Body of pancreas (tissue), 4 donors: Measurements from ENCODE around the gene CCDC200. TPM values are rescaled to one million over a fixed set of nuclear protein-coding genes. Genes with fewer than 3 reads are reported as not detected.
A peak's percentile ranks its signal among the peaks of the same experiment; 100 is the strongest.
"Not testable (repeated sequence)": the region's sequence is repeated elsewhere in the genome, so short reads cannot be mapped to it uniquely, and the experiment has no call there.

Experiments used
- ATAC-seq: fragments of 150-250 bp; one replicate; pipeline ENCODE4 v1.9.1; 2016
- DNase-seq, 4 donors: peaks; one replicate each; pipeline ENCODE4 v3.0.0-alpha.2; 2019
- H3K27ac ChIP-seq, 4 donors: fragments of 200-600 bp; sonication (generic); 1 replicate in 3 of 4; 2 replicates in 1 of 4; pipeline versions ENCODE4 v1.5.1 to v1.6.1; 2016 to 2019; ENCODE audit warnings: mild to moderate bottlenecking in 1 of 4, mixed read lengths in 1 of 4, moderate library complexity in 1 of 4
- H3K27me3 ChIP-seq, 2 donors: fragments of 200-600 bp; sonication (generic); one replicate each; pipeline ENCODE4 v1.6.0; 2016; ENCODE audit warnings: mild to moderate bottlenecking in 1 of 2
- H3K36me3 ChIP-seq, 2 donors: fragments of 200-600 bp; sonication (generic); replicated peaks in 1 of 2; 2 replicates each; pipeline ENCODE4 v1.5.1; 2016; ENCODE audit warnings: low read depth in 2 of 2; ENCODE audit not compliant: insufficient read depth in 1 of 2
- H3K4me1 ChIP-seq: fragments of 200-600 bp; sonication (generic); one replicate; pipeline ENCODE4 v1.6.0; 2016
- H3K4me3 ChIP-seq, 2 donors: fragments of 200-600 bp; sonication (generic); 1 replicate in 1 of 2; 2 replicates in 1 of 2; pipeline ENCODE4 v1.5.1; 2016 to 2019
- H3K9me3 ChIP-seq, 3 donors: fragments of 200-600 bp; sonication (generic); 1 replicate in 2 of 3; 2 replicates in 1 of 3; pipeline ENCODE4 v1.5.1; 2016
- CTCF ChIP-seq, 7 experiments: fragments of 450-650 bp in 4 of 7; fragments of 200-600 bp in 3 of 7; sonication (generic) in 3 of 7; IDR thresholded peaks; one replicate each; pipeline ENCODE4 v1.5.1; 2016 to 2019; ENCODE audit warnings: antibody characterized with exemption in 7 of 7
- POLR2A ChIP-seq, 3 donors: fragments of 450-650 bp; IDR thresholded peaks; one replicate each; pipeline ENCODE4 v1.6.1; 2016; ENCODE audit warnings: antibody characterized with exemption in 3 of 3, mild to moderate bottlenecking in 2 of 3
- WGBS, 2 donors: methylation state at CpG; one replicate each; pipeline ENCODE4 v1.1.5; 2017; 5-methylcytosine and 5-hydroxymethylcytosine counted together
- intact Hi-C: fragments of 100-400 bp; cut with DNase I; formaldehyde crosslinking; loops from one replicate; pipeline ENCODE4 v1.15.1; 2023
- total RNA-seq, 2 donors: library from RNA; depleted of rRNA; stranded (reverse); fragments of >200 nt; gene quantifications; one replicate each; pipeline ENCODE4 v1.1.0, GENCODE V29; 2016

The CCDC200 gene
- total RNA-seq, 2 donors from 2014 or later, result not detected

GRCh38 chr17:43231205-43232020 is 3.0 kb upstream of the CCDC200 start:
- H3K27me3 ChIP-seq, H3K4me3 ChIP-seq, intact Hi-C loops, H3K9me3 ChIP-seq, H3K36me3 ChIP-seq, H3K4me1 ChIP-seq: not testable (repeated sequence)
- WGBS, 2 donors, result 19 to 69% methylated on average over 8 to 23 of the region's 40 CpGs
- ATAC-seq (peak; percentile 74), DNase-seq (peak in 1 of 4 donors; percentile 8)
- peak in 1 of 3 donors; percentile 58 for TF ChIP-seq POLR2A (IDR thresholded peaks at IDR 0.05)
- peak overlapping the region in 2 of 4 donors; percentile 0 to 15 for H3K27ac ChIP-seq

- WGBS, 2 donors, result 90 to 96% methylated on average over 7 of the region's 7 CpGs
Measured at GRCh38 chr17:43226393-43226792, 2.0 kb downstream of the CCDC200 start.

GRCh38 chr17:43224146-43224705 is 4.2 kb downstream of the CCDC200 start:
- Histone ChIP-seq H3K4me1 (no peaks in the 10 kb centered on the region), H3K27me3 (no peaks in the 10 kb centered on the region), H3K9me3 (no peaks in the 10 kb centered on the region), H3K4me3 (no peak overlapping the region), H3K27ac (no peak overlapping the region), H3K36me3 (no peaks in the 10 kb centered on the region)
- no peak for ATAC-seq
- DNase-seq, result peak in 1 of 4 donors; percentile 7
- TF ChIP-seq POLR2A (IDR thresholded peaks at IDR 0.05), result no peak
- no peak for TF ChIP-seq CTCF (IDR thresholded peaks at IDR 0.05)
- intact Hi-C loops, result loop anchor here (10.0 kb wide), 1 partner anchor 111 kb away; no protein-coding TSS in a partner anchor
- 89 to 90% methylated on average over 3 to 7 of the region's 7 CpGs for WGBS, 2 donors

More at GRCh38 chr17:43226393-43226792, 2.0 kb downstream of the CCDC200 start:
- Histone ChIP-seq H3K9me3 (no peaks in the 10 kb centered on the region), H3K27ac (no peak overlapping the region), H3K36me3 (no peaks in the 10 kb centered on the region), H3K27me3 (no peaks in the 10 kb centered on the region), H3K4me1 (no peaks in the 10 kb centered on the region), H3K4me3 (no peak overlapping the region)
- intact Hi-C loops, result loop anchor here (10.0 kb wide), 1 partner anchor 108 kb away; no protein-coding TSS in a partner anchor
- DNase-seq (peak in 1 of 4 donors; percentile 0), ATAC-seq (no peak)
- TF ChIP-seq POLR2A (IDR thresholded peaks at IDR 0.05) (no peak), CTCF (IDR thresholded peaks at IDR 0.05) (no peak)

GRCh38 chr17:43220511-43221125 is 7.8 kb downstream of the CCDC200 start:
- TF ChIP-seq POLR2A (IDR thresholded peaks at IDR 0.05), result no peak
- no peak for TF ChIP-seq CTCF (IDR thresholded peaks at IDR 0.05)
- H3K36me3 ChIP-seq, result no peaks in the 10 kb centered on the region
- ATAC-seq (no peak), DNase-seq (no peak)
- no peaks in the 10 kb centered on the region for H3K27me3 ChIP-seq
- intact Hi-C loops, result loop anchor here (10.0 kb wide), 1 partner anchor 114 kb away; no protein-coding TSS in a partner anchor
- H3K4me1 ChIP-seq, result peaks cover 18% of the 10 kb centered on the region
- no peak overlapping the region for H3K27ac ChIP-seq
- 85 to 88% methylated on average over 9 of the region's 9 CpGs for WGBS, 2 donors
- no peaks in the 10 kb centered on the region for H3K9me3 ChIP-seq
- H3K4me3 ChIP-seq, result no peak overlapping the region
